Measurements from ENCODE around the gene DNMBP. TPM values are rescaled to one million over a fixed set of nuclear protein-coding genes. Genes with fewer than 3 reads are reported as not detected.

Gene DNMBP
- total RNA-seq, 1 experiment from 2014 or later = 39.3 TPM

DNA sequence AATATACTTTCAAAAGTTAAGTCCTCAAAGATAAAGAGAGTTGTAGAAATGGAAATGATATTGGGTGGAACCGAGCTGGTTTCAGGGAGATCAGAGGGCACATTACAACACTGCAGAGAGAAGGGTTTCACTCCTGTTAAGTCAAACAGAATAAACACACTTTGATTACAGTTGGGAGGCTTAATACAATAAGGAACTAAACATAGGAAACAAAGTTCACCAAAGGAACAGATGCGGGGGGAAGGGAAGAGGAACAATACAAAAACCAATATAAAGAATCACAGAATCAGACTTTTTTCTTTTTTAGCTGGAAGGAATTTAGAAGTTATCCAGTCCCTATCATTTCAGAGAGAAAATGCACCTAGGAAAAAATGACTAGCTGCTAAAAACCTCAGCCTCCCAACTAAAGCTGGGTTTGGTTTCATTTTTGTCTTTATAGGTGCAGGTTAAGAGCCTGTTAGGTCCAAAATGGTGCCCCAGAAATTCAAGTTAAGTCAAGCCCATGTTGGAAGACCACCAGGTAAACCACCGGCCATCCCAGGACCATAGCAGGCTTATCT, 81.9 kb downstream of the DNMBP start:
- BruUV-seq (replicated peaks) = no TSS peak
- intact Hi-C loops (cut with micrococcal nuclease; ENCODE audit: unreplicated experiment) (no loop called here), in situ Hi-C loops (cut with HindIII; ENCODE audit: low pct_unique_long_range_greater_than_20kb, low sequenced_read_pairs) (no loop called here)
- ATAC-seq = no peak
- no peak for DNase-seq (ENCODE audit: low read depth, low spot score)
- H3K36me3 ChIP-seq (ENCODE audit: control insufficient read depth, insufficient read depth, low read length) = no peaks in the 10 kb centered on the region
- TF ChIP-seq SIN3A (IDR thresholded peaks at IDR 0.05; ENCODE audit: borderline replicate concordance, insufficient read depth, low read depth, low read length) (no peak), REST (IDR thresholded peaks at IDR 0.05; ENCODE audit: insufficient read depth in 1 of 2, low read depth in 2 of 2, low read length in 1 of 2) (no peak), POLR2AphosphoS5 (IDR thresholded peaks at IDR 0.05; ENCODE audit: low read depth, low read length) (no peak), TCF7L2 (IDR thresholded peaks at IDR 0.05; ENCODE audit: low read depth, low read length) (no peak), CTCF (IDR thresholded peaks at IDR 0.05) (no peak)
- peak overlapping the region; percentile 90 for H3K27ac ChIP-seq (ENCODE audit: low read length)
- CTCF ChIA-PET = no interaction called here
- peak overlapping the region; percentile 34 to 60 for H3K4me3 ChIP-seq (ENCODE audit: low read depth in 2 of 2, low read length in 2 of 2)
- H3K4me1 ChIP-seq (ENCODE audit: control insufficient read depth, insufficient read depth, low read length) = peaks cover 76% of the 10 kb centered on the region
- no peaks in the 10 kb centered on the region for H3K27me3 ChIP-seq (ENCODE audit: control insufficient read depth, insufficient read depth, low read length)
- no peaks in the 10 kb centered on the region for H3K9me3 ChIP-seq (ENCODE audit: control insufficient read depth, insufficient read depth, low read depth, low read length)
- POLR2A ChIA-PET = no interaction called here

DNA sequence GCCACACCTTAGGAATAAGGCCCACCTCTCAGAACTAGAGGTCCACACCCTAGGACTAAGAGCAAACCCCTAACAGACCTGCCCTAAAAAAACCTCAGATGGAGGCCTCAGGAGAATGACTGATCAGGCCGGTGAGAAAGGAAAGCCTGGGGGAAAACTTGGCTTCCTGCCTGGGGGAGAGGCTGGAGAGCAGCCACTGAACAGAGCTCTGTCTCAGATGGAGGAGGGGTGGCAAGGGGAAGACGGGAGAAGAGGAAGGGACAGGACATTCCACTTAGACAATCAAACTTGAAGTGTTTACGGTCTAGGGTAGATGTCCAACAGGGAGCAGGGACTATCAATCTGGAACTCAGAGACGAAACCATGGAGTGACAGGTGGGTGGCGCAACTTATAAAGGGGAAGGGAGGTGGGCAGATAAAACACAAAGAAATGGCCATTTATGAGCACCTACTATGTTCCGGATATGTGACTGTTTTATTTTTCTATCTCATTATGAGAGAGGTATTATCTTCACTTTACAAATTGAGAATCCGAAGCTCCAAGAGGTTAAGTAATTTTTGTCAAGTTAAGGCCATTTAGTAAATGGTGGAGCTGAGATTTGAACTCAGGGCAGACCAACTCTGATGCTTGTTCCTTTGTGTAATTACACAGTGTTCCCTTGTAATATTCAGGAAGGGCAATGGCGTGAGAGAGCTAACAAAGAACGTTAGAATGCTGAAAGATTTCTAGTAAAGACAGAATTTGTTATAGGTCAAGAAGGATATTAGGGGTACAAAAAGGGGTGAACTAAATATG, 82.6 kb downstream of the DNMBP start:
- DNase-seq (ENCODE audit: low read depth, low spot score) = no peak
- Histone ChIP-seq H3K27ac (ENCODE audit: low read length) (peak overlapping the region; percentile 90), H3K27me3 (ENCODE audit: control insufficient read depth, insufficient read depth, low read length) (no peaks in the 10 kb centered on the region), H3K4me1 (ENCODE audit: control insufficient read depth, insufficient read depth, low read length) (peaks cover 76% of the 10 kb centered on the region), H3K4me3 (ENCODE audit: low read depth in 2 of 2, low read length in 2 of 2) (peak overlapping the region; percentile 34 to 60), H3K36me3 (ENCODE audit: control insufficient read depth, insufficient read depth, low read length) (no peaks in the 10 kb centered on the region), H3K9me3 (ENCODE audit: control insufficient read depth, insufficient read depth, low read depth, low read length) (no peaks in the 10 kb centered on the region)
- intact Hi-C loops (cut with micrococcal nuclease; ENCODE audit: unreplicated experiment) = no loop called here
- TF ChIP-seq TCF7L2 (IDR thresholded peaks at IDR 0.05; ENCODE audit: low read depth, low read length) (no peak), POLR2AphosphoS5 (IDR thresholded peaks at IDR 0.05; ENCODE audit: low read depth, low read length) (no peak), SIN3A (IDR thresholded peaks at IDR 0.05; ENCODE audit: borderline replicate concordance, insufficient read depth, low read depth, low read length) (no peak), REST (IDR thresholded peaks at IDR 0.05; ENCODE audit: insufficient read depth in 1 of 2, low read depth in 2 of 2, low read length in 1 of 2) (no peak), CTCF (IDR thresholded peaks at IDR 0.05) (no peak)
- 0 out of 2 replicates have a peak, but pooled peaks have one; percentile 4 for ATAC-seq
- in situ Hi-C loops (cut with HindIII; ENCODE audit: low pct_unique_long_range_greater_than_20kb, low sequenced_read_pairs) = no loop called here
- BruUV-seq (replicated peaks) = no TSS peak
- CTCF ChIA-PET = no interaction called here
- POLR2A ChIA-PET = no interaction called here

All from Panc1 (cell line).